GM18520 (cell line): ENCODE results near the gene CYFIP1.
A peak's percentile ranks its signal among the peaks of the same experiment; 100 is the strongest.
"Not testable (repeated sequence)": the region's sequence is repeated elsewhere in the genome, so short reads cannot be mapped to it uniquely, and the experiment has no call there.

ENCODE experiments used
- ATAC-seq: cut with Tn5 transposase; IDR thresholded peaks from one replicate; pipeline ENCODE4 v1.9.1; 2021; ENCODE audit not compliant: unreplicated experiment

Gene CYFIP1

GRCh38 chr15:22980189-22981050 lies at the start of gene CYFIP1:
Gene CYFIP1 (minus strand): TSS chr15:22980368. CDS start chr15:22947285, 33,083 bp downstream.
- peak; percentile 51 for ATAC-seq

DNA sequence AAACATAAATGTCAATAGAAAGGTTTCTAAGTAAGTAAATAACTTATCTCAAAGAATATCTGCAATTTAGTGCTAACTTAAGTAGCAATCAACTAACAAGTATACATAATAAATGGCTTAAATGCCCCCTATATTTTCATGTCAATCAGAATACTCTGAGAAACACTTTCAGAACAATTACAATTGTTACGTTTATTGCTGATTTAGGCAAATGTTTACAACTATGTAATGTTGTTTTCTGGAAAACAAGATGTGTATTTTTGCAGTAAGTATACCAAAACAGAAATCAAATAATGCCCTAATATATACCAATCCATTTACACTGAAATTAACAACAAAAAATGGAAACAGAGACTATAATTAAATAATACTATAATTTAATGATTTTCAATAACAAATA lies 46.0 kb upstream of the CYFIP1 start:
- no peak for ATAC-seq

GRCh38 chr15:23022156-23022555 lies 42.0 kb upstream of the CYFIP1 start:
- ATAC-seq = no peak

DNA sequence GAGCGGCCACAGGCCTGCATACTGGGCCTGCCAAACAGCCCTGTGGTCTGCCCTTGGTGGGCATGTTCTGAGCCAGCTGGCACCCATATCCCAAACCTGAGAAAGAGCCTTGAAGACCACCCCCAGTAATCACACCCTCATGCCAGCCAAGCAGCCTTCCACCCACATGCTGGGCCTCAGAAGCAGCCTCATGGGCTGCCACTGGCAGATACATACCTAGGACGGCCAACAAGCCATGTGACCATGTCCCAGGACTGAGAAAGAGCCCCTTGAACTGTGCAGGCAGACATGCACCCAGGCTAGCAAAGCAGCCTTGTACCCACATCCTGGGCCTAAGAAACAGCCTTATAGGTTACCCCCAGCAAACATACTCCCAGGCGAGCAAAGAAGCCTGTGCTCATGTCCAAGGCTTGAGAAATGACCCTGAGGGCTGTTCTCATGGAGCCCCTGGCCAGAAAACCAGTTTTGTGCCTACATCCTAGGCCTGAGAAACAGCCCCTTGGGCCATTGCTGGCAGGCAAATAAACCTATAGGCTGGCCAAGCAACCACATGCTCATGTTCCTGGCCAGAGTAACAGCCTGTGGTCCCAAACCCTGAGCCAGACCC lies 34.3 kb upstream of the CYFIP1 start:
- ATAC-seq = no peak

- no peak for ATAC-seq
Measured at GRCh38 chr15:23013681-23014080, 33.5 kb upstream of the CYFIP1 start.

GRCh38 chr15:23012616-23013015 lies 32.4 kb upstream of the CYFIP1 start:
- ATAC-seq = not testable (repeated sequence)

- ATAC-seq = no peak
Measured at GRCh38 chr15:23003736-23004135, 23.6 kb upstream of the CYFIP1 start.

GRCh38 chr15:23002920-23003319 lies 22.8 kb upstream of the CYFIP1 start:
- no peak for ATAC-seq

GRCh38 chr15:22995795-22996194 lies 15.6 kb upstream of the CYFIP1 start:
- no peak for ATAC-seq

- ATAC-seq = no peak
Measured at GRCh38 chr15:22992024-22992326, 11.8 kb upstream of the CYFIP1 start.

GRCh38 chr15:22989576-22990477 lies 9.7 kb upstream of the CYFIP1 start:
- no peak for ATAC-seq

DNA sequence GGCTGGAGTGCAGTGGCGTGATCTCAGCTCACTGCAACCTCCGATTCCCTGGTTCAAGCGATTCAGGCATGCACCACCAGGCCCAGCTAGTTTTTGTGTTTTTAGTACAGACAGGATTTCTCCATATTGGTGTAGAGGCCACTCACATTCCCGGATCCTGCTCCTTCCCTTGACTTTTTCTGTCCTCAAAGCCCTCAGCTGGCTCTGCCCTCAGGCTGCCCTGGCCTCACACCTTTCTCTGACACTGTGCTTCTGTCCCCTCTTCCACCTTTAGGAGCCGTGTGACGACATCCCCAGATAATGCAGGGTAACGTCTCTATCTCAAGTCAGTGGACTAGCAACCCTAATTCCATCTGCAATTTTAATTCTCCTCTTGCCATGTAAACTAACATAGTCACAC lies 8.6 kb upstream of the CYFIP1 start:
- no peak for ATAC-seq

GRCh38 chr15:22981931-22982330 lies 1.8 kb upstream of the CYFIP1 start:
- not testable (repeated sequence) for ATAC-seq

GRCh38 chr15:22981051-22981840 lies 1.1 kb upstream of the CYFIP1 start:
- ATAC-seq = no peak

DNA sequence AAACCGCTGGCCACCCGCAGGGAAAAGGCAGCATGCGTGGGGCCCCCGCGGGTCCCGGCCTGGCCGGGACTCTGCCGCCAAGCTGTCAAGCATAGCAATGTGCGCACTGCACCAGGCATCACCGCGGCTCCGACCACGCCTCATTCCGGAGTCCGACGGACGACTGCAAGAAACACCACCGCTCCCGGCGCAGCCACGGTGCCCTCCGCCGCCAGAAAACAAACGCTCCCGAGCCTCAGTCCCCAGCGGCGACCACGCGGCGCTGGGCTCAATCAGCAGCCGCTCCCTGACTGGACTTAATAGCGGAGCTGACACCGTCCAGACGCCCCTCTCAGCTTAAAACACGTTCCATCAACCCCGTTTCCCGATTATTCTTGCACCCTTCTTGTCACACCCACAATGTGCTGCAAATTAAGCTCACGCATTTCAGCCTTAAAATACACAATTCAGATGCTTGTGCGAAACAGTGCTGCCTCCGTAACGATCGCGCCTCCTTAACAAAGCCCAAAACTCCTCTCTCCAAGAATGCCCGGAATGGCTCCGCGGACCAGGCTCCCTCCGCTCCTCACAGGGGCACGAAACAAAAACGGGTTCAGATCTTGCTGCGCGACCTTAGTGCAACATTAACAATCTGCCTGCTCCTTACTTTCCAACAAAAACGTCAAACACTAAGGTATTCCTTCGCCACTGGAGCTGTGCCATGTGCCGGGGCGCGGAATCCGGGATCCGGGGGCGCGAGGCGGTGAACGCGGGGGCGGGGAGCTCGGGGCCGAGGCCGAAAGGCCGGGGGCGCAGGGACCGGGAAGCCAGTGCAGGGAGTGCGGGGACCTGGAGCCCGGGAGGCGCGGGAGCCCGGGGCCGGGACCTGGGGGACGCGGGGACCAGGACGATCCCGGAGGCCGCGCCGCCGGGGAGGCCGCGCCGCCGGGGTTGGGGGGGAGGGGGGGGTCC lies 655 bp downstream of the CYFIP1 start:
- ATAC-seq = no peak

DNA sequence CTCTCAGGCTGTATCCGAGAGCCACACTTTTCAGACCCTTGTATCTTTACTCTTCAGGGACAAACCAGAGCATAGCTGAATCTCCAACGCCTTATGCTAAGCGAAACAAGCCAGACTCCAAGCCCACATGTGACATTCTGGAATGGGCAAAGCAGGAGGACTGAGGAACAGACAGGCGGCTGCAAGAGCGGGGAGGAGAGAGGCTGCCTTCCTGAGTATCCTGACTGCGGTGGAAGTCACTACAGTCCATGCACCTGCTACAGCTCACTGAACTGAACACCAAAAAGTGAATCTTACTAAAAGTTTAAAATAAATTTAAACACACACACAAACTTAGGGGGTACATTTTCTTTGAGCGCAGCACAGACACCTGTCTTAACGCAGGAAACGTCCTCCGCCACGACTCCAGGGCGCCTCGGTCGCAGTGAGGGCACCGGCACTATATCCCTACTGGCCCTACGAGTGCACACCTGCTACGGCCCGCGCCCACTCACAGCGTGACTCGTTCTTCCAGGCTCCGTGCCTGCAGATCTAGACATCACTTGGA lies 1.4 kb downstream of the CYFIP1 start:
- ATAC-seq = no peak

- ATAC-seq = no peak
Measured at GRCh38 chr15:22974745-22975144, 5.4 kb downstream of the CYFIP1 start.

- no peak for ATAC-seq
Measured at GRCh38 chr15:22973987-22974386, 6.2 kb downstream of the CYFIP1 start.

DNA sequence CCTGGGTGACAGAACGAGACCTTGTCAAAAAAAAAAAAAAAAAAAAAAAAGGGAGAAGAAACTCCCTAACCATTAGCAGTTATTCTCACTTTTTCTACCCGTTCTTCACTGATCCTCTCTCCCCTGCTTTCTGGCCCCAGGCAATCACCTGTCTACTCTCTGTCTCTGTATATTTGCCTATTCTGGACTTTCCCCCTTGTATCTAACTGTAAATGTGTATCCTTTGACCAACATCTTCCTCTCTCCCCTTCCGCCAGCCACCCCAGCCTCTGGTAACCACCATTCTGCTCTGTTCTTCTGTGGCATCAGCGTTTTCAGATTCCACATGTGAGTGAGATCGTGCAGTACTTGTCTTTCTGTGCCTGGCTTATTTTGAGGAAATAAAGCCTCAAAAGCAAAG lies 6.9 kb downstream of the CYFIP1 start:
- ATAC-seq = no peak
